ENCODE measurements around the gene ZNF732.
A peak's percentile ranks its signal among the peaks of the same experiment; 100 is the strongest.
"Not testable (repeated sequence)": the region's sequence is repeated elsewhere in the genome, so short reads cannot be mapped to it uniquely, and the experiment has no call there.

ZNF732 gene

DNA sequence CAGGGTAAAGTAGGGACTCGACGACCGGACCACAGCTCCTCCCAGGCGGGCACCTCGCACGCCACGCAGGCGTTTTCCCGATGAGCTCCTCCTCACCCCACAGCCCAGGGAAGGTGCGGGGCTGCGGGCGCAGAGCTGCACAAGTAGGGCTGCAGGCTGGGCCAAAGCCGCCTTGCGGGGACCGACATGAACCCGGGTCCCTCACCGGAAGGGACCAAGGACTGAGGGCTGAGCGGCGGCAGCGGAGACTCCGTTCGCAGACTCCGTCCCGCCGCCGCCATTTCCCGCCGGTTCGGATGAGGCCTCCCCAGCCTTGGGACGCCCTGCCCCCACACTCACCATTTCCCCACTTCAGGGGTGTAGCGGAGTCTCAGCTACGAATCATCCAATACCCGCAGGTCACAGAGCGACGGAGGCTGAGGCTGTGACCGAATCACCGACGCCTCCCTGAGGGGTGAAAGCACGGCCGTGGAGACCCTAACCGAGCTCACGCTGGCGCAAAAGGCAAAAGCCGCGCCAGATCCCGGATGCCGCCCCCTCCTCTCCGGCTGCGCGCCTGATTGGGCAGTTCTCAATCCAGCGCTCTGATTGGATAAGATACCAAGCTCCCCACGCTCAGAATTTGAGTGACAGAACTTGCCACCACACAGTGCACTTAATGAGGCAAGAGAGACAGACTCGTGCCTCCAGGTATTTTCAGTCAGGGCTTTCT is at the start of gene ZNF732:
Gene ZNF732 (minus strand): TSS at position 506 of the 712 bp plus-strand sequence. CDS start 164 bp downstream, at position 342.
- DNase-seq: no peak

DNA sequence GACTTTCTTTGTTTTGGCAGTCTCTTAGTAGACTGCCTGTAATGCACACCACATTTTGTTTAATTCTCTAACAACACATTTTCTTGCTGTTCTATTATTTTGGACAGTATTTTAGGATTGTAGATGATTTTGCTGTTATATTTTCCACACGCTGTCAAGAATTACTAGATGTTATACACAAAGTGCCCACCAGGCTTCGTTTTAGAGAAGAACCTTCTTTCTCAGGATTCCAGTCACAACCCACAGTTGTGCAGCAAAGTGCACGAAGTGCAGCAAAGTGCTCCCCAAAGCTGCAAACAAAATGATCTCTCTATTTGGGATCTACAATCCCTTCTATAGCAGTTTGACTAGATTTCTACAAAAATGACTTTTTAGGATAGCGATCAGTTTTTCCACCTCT is 34.7 kb upstream of the ZNF732 start:
- DNase-seq: no peak

- no peak for DNase-seq
These were observed 33.5 kb upstream of the ZNF732 start for GRCh38 chr4:338759-339097.

- DNase-seq: peak; percentile 84
These were observed 32.9 kb upstream of the ZNF732 start for GRCh38 chr4:337932-338758.

DNA sequence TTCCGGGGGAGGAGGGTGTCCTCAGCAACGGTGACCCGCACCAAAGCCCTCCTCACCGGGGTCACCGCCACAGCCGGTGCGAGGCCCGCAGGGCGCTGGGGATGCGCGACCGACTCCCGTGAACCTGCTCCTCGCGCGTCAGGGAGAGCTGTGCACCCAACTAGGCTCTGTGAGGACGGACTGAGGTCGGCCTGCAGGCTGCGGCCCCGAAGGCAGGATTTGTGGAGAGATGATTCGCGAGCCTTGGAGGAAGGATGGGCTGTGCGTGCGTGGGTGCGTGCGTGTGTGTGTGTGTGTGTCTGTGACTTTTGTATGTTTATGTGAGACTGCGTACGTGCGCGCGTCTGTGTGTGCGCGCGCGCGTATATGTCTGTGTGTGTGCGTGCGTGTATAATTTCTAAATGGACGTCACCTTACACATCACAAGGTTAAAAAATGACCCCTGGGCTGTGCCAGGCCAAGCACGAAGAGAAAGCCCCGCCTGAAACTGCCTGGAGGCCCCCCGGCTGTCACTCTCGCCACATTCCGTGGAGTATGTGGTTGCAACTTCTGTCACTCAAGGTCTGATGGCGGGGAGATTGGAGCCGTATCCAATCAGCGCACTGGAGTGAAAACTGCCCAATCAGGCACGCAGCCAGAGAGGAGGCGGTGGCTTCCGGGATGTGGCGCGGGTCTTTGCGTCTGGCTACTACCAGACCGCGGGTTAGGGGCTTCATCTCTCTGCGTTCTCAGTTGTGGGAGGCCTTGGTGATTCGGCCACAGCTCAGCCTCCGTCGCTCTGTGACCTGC is 32.1 kb upstream of the ZNF732 start, which contains the start of gene ZNF141:
Gene ZNF141 (plus strand): TSS at position 672 of the 789 bp plus-strand sequence. CDS start 170 bp downstream, outside the sequence.
- DNase-seq: peak; percentile 96

- no peak for DNase-seq
These were observed 31.5 kb upstream of the ZNF732 start for GRCh38 chr4:336893-337142.

GRCh38 chr4:336099-336892 is 31.0 kb upstream of the ZNF732 start:
- DNase-seq: no peak

DNA sequence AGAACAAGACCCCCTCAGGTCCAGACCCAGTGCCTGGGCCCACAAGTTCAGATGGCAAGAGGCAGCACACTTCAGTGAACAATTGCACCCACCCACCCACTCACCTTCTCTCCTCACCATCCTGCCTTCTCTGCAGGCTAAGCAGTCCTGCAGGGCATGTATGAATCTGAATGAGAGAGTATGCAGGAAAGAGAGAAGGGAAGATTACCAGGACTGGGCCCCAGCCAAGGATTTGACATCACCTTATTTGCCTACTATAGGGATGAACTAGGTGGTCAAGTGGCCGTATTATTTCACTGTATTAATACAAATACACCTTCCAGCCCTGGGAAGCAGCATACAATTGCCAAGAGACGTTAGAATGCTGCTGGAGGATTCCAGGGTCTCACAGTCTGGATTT is 30.2 kb upstream of the ZNF732 start:
- no peak for DNase-seq

- DNase-seq: no peak
These were observed 23.5 kb upstream of the ZNF732 start for GRCh38 chr4:328729-329128.

DNA sequence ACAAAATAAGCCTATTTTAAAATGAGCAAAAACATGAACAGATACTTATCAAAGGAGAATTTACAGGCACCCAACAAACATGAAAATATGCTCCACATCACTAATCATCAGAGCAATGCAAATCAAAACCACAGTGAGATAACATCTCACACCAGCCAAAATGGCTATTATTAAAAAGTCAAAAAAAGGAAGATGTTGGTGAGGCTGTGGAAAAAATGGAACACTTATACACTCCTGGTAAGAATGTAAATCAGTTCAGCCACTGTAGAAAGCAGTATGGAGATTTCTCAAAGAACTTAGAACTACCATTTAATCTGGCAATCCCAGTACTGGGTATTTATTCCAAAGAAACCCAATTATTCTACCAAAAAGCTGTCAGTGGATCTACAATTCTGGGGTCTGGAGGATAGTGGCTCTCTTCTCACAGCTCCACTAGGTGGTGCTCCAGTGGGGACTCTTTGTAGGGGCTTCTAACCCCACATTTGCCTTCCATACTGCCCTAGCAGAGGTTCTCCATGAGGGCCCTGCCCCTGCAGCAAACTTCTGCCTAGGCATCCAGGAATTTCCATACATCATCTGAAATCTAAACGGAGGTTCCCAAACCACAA is 9.1 kb upstream of the ZNF732 start:
- DNase-seq: no peak

DNA sequence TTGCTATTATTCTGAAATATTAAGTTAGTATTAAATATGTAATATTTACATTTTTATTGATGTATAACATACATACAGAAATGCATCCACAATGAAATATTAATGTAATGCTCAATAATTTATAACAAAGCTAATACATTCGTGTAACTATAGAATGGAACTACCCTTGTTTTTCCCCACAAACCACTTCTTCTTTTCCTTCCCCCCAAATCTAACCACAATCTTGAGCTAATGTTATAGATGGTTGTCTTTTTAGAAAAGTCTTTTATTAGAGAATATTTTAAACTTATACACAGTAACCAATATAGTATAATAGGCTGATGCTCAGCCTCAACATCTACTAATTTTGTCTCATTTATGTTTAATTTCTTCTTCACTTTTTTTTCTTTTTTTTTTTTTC is 4.5 kb upstream of the ZNF732 start:
- DNase-seq: no peak

DNA sequence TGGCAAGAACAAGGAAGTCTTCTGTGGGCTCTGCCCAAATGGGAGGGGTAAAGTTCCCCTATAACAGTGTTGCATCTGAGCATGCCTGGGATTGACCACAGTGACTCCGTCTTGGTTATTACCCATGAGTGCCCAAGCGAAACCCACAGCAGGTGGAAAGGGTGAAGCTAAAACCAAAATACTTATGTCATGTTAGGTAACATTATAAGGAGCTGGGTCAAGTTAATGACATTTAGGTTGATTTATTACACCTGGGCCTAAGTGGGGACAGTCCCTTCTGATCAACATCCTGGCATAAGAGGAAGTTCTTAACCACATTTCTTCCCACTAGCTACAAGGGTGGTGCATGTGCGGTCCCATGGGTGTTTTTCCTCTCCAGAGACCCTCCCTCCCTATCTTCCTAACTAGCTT is 1.3 kb upstream of the ZNF732 start:
- DNase-seq: no peak

DNA sequence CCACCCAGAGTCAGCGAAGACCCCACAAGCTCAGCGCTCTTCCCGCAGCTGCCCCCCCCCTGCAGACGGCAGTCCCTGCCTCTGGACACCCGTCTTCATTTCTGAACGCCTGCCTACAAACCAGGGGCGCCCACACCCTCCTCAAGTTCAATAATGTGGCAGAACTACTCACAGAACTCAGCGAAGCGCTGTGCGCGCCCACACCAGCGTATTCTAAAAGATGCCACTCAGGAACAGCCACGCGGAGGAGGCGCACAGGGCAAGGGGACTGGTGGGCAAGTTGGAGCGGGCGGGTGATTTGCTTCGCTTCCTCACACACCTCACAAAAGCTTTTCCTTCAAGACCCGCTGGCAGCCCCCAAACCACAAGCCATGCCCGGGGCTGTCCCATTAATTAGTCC is 758 bp downstream of the ZNF732 start:
- DNase-seq: not testable (repeated sequence)

DNA sequence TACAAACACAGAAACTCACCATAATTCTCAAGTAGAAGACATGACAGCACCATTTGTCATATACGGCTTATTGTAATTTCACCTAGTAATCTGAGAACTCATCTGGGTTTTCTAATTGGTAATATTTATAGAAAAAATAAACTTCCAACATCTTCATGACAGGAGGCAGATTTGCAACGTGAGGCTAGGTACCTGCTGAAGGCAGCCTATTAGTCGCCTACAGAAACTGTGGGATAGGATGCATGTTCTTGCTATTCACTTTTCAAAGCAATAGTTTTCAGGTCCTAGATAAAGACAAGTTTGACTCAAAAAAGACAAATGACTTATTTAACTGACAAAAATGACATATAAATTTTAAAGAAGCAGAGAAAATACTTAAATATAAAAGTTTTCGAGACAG is 2.9 kb downstream of the ZNF732 start:
- no peak for DNase-seq

DNA sequence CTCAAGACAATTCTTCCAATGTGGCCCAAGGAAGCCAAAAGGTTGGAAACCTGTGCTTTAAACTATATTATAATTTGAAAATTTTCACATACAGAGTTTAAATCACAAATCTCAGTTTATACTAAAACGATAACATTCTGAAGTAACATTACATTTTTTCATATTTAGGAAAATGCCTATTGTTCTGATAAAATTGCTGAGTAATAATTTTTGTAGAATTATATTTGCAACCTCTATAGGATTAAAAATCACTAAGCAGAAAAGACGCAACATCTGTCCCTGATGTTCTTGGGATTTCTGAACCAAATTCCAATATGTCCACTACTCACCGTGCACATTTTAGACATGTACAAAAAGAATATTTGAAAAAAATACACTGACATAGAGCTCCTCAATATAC is 10.5 kb downstream of the ZNF732 start:
- no peak for DNase-seq

DNA sequence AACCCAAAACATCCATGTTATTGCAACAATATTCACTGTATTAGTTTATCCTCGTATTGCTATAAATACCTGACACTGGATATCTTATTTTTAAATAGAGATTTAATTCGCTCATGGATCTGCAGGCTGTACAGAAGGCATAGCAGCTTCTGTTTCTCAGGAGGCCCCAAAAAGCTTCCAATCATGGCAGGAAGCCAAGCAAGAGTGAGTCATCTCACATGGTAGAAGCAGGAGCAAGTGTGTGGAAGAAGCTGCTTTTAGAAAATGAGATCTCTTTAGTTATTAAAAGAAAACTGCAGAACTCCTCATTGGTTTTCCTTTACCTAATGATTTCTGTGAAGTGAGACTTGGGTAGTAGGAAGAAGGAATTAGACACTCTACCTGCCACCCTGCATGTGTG is 16.4 kb downstream of the ZNF732 start:
- no peak for DNase-seq

GRCh38 chr4:273309-274017 is 31.8 kb downstream of the ZNF732 start:
- no peak for DNase-seq

- no peak for DNase-seq
These were observed 33.7 kb downstream of the ZNF732 start for GRCh38 chr4:271492-272103.

DNA sequence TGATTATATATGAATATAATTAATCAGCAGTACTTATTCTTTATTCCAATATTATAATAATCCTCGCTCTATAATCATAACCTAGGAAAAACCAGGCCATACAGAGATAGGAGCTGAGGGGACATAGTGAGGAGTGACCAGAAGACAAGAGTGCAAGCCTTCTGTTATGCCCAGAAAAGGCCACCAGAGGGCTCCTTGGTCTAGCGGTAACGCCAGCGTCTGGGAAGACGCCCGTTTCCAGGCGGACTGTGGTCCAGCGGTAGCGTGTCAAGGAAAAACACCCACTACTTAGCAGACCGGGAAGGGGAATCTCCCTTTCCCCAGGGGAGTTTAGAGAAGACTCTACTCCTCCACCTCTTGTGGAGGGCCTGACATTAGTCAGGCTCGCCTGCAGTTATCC is 46.0 kb downstream of the ZNF732 start:
- DNase-seq: not testable (repeated sequence)

- DNase-seq: no peak
These were observed 48.8 kb downstream of the ZNF732 start for GRCh38 chr4:256492-256891.
